HCT116 (cell line): Measurements from ENCODE around the gene FCHSD2. TPM values are rescaled to one million over a fixed set of nuclear protein-coding genes. Genes with fewer than 3 reads are reported as not detected.
"Not testable (repeated sequence)": the region's sequence is repeated elsewhere in the genome, so short reads cannot be mapped to it uniquely, and the experiment has no call there.

ENCODE experiments used
- ATAC-seq: fragments of 200-7000 bp; cut with Tn5 transposase; 2 replicates; pipeline ENCODE4 v1.9.1; 2020; ENCODE audit warnings: mild to moderate bottlenecking, moderate library complexity
- BruUV-seq: library from RNA; stranded (reverse); fragments of 400-500 nt; replicated peaks from 2 replicates; lab custom pipeline; 2021; lab: Mats Ljungman, UMichigan
- CTCF ChIA-PET: fragments of 300-600 bp; sonication (Branson Sonifier 250); formaldehyde crosslinking; loops from one replicate; lab custom pipeline; 2021; ENCODE audit warnings: antibody characterized with exemption; lab: Charles Lee
- POLR2A ChIA-PET: fragments of 300-600, 350-600 bp; sonication (Branson Sonifier 250); formaldehyde crosslinking; loops from one replicate; lab custom pipeline; 2021; ENCODE audit warnings: antibody characterized with exemption; lab: Charles Lee
- RAD21 ChIA-PET, 2 experiments: fragments of 300-600 bp; sonication (Branson Sonifier 250); formaldehyde crosslinking; loops; one replicate each; lab custom pipeline; 2023; ENCODE audit warnings: low total read pairs in 2 of 2; ENCODE audit not compliant: uncharacterized antibody in 2 of 2, unreplicated experiment in 2 of 2, low non-redundant PET in 1 of 2; lab: Charles Lee
- DNase-seq: peaks from one replicate; pipeline ENCODE4 v3.0.0-alpha.2; 2010; ENCODE audit warnings: low read depth, low spot score
- H2AFZ ChIP-seq: fragments of 200-600 bp; shearing (Covaris generic), sonication (generic); 2 replicates; pipeline ENCODE4 v1.6.1; 2017; ENCODE audit warnings: low read depth, mixed run types, mixed read lengths, antibody characterized with exemption, low read length; ENCODE audit not compliant: poor library complexity, severe bottlenecking
- H3K27ac ChIP-seq: 2 replicates; pipeline ENCODE4 v1.5.1; 2012; ENCODE audit warnings: low read depth, low read length
- H3K27me3 ChIP-seq: fragments of 200-600 bp; sonication (generic); 2 replicates; pipeline ENCODE4 v1.6.1; 2016; ENCODE audit warnings: mixed run types, low read length, mixed read lengths; ENCODE audit not compliant: insufficient read depth
- H3K36me3 ChIP-seq, 2 experiments: fragments of 200-500 bp in 1 of 2; fragments of 200-600 bp in 1 of 2; sonication (Bioruptor generic) in 1 of 2; sonication (generic) in 1 of 2; 2 replicates each; pipeline versions ENCODE4 v1.5.1 to v1.6.1; 2014 to 2016; ENCODE audit warnings: low read length in 2 of 2, inconsistent platforms in 1 of 2, mixed read lengths in 1 of 2, mixed run types in 1 of 2; ENCODE audit not compliant: insufficient read depth in 2 of 2, control insufficient read depth in 1 of 2
- H3K4me1 ChIP-seq, 2 experiments: fragments of 200-600 bp in 1 of 2; sonication (generic) in 1 of 2; 2 replicates each; pipeline versions ENCODE4 v1.5.1 to v1.6.1; 2012 to 2017; ENCODE audit warnings: low read length in 2 of 2, inconsistent platforms in 1 of 2, mild to moderate bottlenecking in 1 of 2, mixed read lengths in 1 of 2, mixed run types in 1 of 2, moderate library complexity in 1 of 2; ENCODE audit not compliant: insufficient read depth in 2 of 2, control insufficient read depth in 1 of 2
- H3K4me2 ChIP-seq: fragments of 200-600 bp; sonication (generic); 2 replicates; pipeline ENCODE4 v1.6.1; 2017; ENCODE audit warnings: mixed run types, low read length, mixed read lengths
- H3K4me3 ChIP-seq, 2 experiments: fragments of 200-600 bp in 1 of 2; sonication (generic) in 1 of 2; replicated peaks in 1 of 2; 2 replicates each; pipeline ENCODE4 v1.5.1; 2011 to 2016; ENCODE audit warnings: low read length in 2 of 2, control low read depth in 1 of 2, low read depth in 1 of 2, mild to moderate bottlenecking in 1 of 2, mixed read lengths in 1 of 2, mixed run types in 1 of 2
- H3K79me2 ChIP-seq: fragments of 200-600 bp; sonication (generic); 2 replicates; pipeline ENCODE4 v1.6.1; 2017; ENCODE audit warnings: mild to moderate bottlenecking, mixed run types, low read length, moderate library complexity, mixed read lengths; ENCODE audit not compliant: insufficient read depth
- H3K9ac ChIP-seq: fragments of 200-600 bp; sonication (generic); 2 replicates; pipeline ENCODE4 v1.6.1; 2016; ENCODE audit warnings: low read length, mixed read lengths
- H3K9me2 ChIP-seq: fragments of 200-600 bp; sonication (generic), shearing (Covaris generic); 2 replicates; pipeline ENCODE4 v1.6.1; 2017; ENCODE audit warnings: mixed run types, mild to moderate bottlenecking, moderate library complexity; ENCODE audit not compliant: insufficient read depth
- H3K9me3 ChIP-seq, 2 experiments: fragments of 200-500 bp in 1 of 2; fragments of 200-600 bp in 1 of 2; sonication (Bioruptor generic) in 1 of 2; sonication (generic) in 1 of 2; 2 replicates each; pipeline ENCODE4 v1.6.1; 2014 to 2017; ENCODE audit warnings: low read length in 2 of 2, mixed read lengths in 2 of 2, inconsistent platforms in 1 of 2, low read depth in 1 of 2, mild to moderate bottlenecking in 1 of 2, mixed run types in 1 of 2, moderate library complexity in 1 of 2; ENCODE audit not compliant: control insufficient read depth in 1 of 2, insufficient read depth in 1 of 2
- H4K20me1 ChIP-seq: fragments of 200-600 bp; sonication (generic), shearing (Covaris generic); 2 replicates; pipeline ENCODE4 v1.6.1; 2017; ENCODE audit warnings: mixed run types, mild to moderate bottlenecking, moderate library complexity; ENCODE audit not compliant: insufficient read depth
- EZH2 ChIP-seq: fragments of 200-600 bp; sonication (generic); IDR thresholded peaks from 2 replicates; pipeline ENCODE4 v1.6.1; 2017; ENCODE audit warnings: antibody characterized with exemption, mixed run types
- EZH2phosphoT487 ChIP-seq: fragments of 200-600 bp; IDR thresholded peaks from 2 replicates; pipeline ENCODE4 v1.6.1; 2018; ENCODE audit warnings: antibody characterized with exemption, borderline replicate concordance
- JUND ChIP-seq: IDR thresholded peaks from 2 replicates; pipeline ENCODE4 v1.6.1; 2012
- SP1 ChIP-seq: IDR thresholded peaks from 2 replicates; pipeline ENCODE4 v1.6.1; 2012; ENCODE audit warnings: low read depth
- YY1 ChIP-seq: IDR thresholded peaks from 2 replicates; pipeline ENCODE4 v1.6.1; 2011; ENCODE audit warnings: low read length, low read depth, moderate library complexity, mild to moderate bottlenecking; ENCODE audit not compliant: insufficient replicate concordance; ENCODE audit errors: extremely low read depth
- ZBTB33 ChIP-seq: IDR thresholded peaks from 2 replicates; pipeline ENCODE4 v1.6.1; 2011; ENCODE audit warnings: mild to moderate bottlenecking, low read length, moderate library complexity; ENCODE audit not compliant: insufficient replicate concordance; ENCODE audit errors: extremely low read depth
- ZNF274 ChIP-seq: fragments of 200-500 bp; sonication (Bioruptor generic); IDR thresholded peaks from 2 replicates; pipeline ENCODE4 v1.6.1; 2014; ENCODE audit warnings: mild to moderate bottlenecking, low read depth, low read length, inconsistent platforms
- intact Hi-C: fragments of 100-400 bp; cut with micrococcal nuclease; formaldehyde crosslinking; loops from 2 replicates; pipeline ENCODE4 v1.10.0; 2022
- total RNA-seq: library from RNA; stranded (reverse); gene quantifications from one replicate; pipeline ENCODE4 v1.2.1, GENCODE V29; 2021; ENCODE audit not compliant: unreplicated experiment

FCHSD2 gene
- total RNA-seq, 1 experiment from 2014 or later, result 15.0 TPM

GRCh38 chr11:72977782-72978181 is 164.3 kb downstream of the FCHSD2 start:
- H3K4me3 ChIP-seq, RAD21 ChIA-PET, H3K27ac ChIP-seq, BruUV-seq, intact Hi-C loops, H3K9me2 ChIP-seq, ATAC-seq, H3K4me2 ChIP-seq, H3K27me3 ChIP-seq, DNase-seq, H2AFZ ChIP-seq, H3K9me3 ChIP-seq, H3K36me3 ChIP-seq, H3K79me2 ChIP-seq, H3K9ac ChIP-seq, POLR2A ChIA-PET, CTCF ChIA-PET, H3K4me1 ChIP-seq, H4K20me1 ChIP-seq: not testable (repeated sequence)

- DNase-seq, intact Hi-C loops, H3K9me3 ChIP-seq, H4K20me1 ChIP-seq, RAD21 ChIA-PET, POLR2A ChIA-PET, ATAC-seq, H3K27me3 ChIP-seq, H3K4me1 ChIP-seq, H3K79me2 ChIP-seq, CTCF ChIA-PET, H3K36me3 ChIP-seq, H3K27ac ChIP-seq, H3K4me2 ChIP-seq, BruUV-seq, H3K4me3 ChIP-seq, H3K9me2 ChIP-seq, H2AFZ ChIP-seq, H3K9ac ChIP-seq: not testable (repeated sequence)
Observed at GRCh38 chr11:72976522-72976892, 165.6 kb downstream of the FCHSD2 start.

GRCh38 chr11:72975778-72976521 is 166.2 kb downstream of the FCHSD2 start:
- CTCF ChIA-PET, result no interaction called here
- no peak for DNase-seq
- Histone ChIP-seq H4K20me1 (no peaks in the 10 kb centered on the region), H3K9me2 (no peaks in the 10 kb centered on the region), H3K4me1 (no peaks in the 10 kb centered on the region), H3K79me2 (no peaks in the 10 kb centered on the region), H3K36me3 (no peaks in the 10 kb centered on the region), H3K4me3 (no peak overlapping the region), H3K27ac (no peak overlapping the region), H3K9me3 (no peaks in the 10 kb centered on the region), H3K9ac (no peak overlapping the region), H3K27me3 (no peaks in the 10 kb centered on the region), H3K4me2 (no peak overlapping the region), H2AFZ (no peak overlapping the region)
- no TSS peak for BruUV-seq
- ATAC-seq, result no peak
- POLR2A ChIA-PET, result no interaction called here
- intact Hi-C loops, result no loop called here
- no peak for TF ChIP-seq ZBTB33
- TF ChIP-seq YY1, result no peak
- TF ChIP-seq SP1, result no peak
- TF ChIP-seq EZH2phosphoT487, result no peak
- no peak for TF ChIP-seq EZH2
- no peak for TF ChIP-seq JUND
- no peak for TF ChIP-seq ZNF274
- RAD21 ChIA-PET, result no interaction called here
